ENCODE measurements around the gene RFNG.

DNA sequence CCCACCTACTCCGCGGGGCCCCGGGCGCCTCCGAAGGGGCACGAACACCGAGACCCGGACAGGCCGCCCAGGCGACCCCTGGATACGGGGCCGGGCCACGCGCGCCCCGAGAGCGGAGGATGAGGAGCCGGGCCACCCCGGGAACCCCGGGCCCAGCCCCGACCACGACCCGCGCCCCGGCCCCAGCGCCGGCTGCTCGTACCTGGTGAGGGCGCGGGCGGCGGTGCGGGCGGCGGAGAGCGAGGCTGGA, 46.2 kb upstream of the RFNG start:
- TF ChIP-seq, protein P1, sequence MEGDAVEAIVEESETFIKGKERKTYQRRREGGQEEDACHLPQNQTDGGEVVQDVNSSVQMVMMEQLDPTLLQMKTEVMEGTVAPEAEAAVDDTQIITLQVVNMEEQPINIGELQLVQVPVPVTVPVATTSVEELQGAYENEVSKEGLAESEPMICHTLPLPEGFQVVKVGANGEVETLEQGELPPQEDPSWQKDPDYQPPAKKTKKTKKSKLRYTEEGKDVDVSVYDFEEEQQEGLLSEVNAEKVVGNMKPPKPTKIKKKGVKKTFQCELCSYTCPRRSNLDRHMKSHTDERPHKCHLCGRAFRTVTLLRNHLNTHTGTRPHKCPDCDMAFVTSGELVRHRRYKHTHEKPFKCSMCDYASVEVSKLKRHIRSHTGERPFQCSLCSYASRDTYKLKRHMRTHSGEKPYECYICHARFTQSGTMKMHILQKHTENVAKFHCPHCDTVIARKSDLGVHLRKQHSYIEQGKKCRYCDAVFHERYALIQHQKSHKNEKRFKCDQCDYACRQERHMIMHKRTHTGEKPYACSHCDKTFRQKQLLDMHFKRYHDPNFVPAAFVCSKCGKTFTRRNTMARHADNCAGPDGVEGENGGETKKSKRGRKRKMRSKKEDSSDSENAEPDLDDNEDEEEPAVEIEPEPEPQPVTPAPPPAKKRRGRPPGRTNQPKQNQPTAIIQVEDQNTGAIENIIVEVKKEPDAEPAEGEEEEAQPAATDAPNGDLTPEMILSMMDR (IDR thresholded peaks at IDR 0.05): no peak
- no peak for TF ChIP-seq POLR2A (IDR thresholded peaks at IDR 0.05)

Measured in vagina (tissue), 2 donors.